Heart right ventricle (tissue), 16 donors: Measurements from ENCODE around the gene SUMO2. TPM values are rescaled to one million over a fixed set of nuclear protein-coding genes. Genes with fewer than 3 reads are reported as not detected.
"Not testable (repeated sequence)": the region's sequence is repeated elsewhere in the genome, so short reads cannot be mapped to it uniquely, and the experiment has no call there.

Source experiments
- ATAC-seq, 8 donors: fragments of 200-7000 bp; cut with Tn5 transposase; one replicate each; pipeline ENCODE4 v1.9.1; 2020; ENCODE audit warnings: mild to moderate bottlenecking in 8 of 8, moderate library complexity in 8 of 8, moderate number of reproducible peaks in 1 of 8
- DNase-seq, 2 donors: peaks; one replicate each; pipeline ENCODE4 v3.0.0-alpha.2; 2020
- H3K27ac ChIP-seq, 10 donors: fragments of 200-600 bp; sonication (generic) in 2 of 10; one replicate each; pipeline versions ENCODE4 v1.5.0 to v1.8.0; 2020 to 2022; ENCODE audit warnings: mild to moderate bottlenecking in 3 of 10
- H3K27me3 ChIP-seq, 7 donors: fragments of 200-600 bp; one replicate each; pipeline ENCODE4 v1.8.0; 2021 to 2022; ENCODE audit warnings: mild to moderate bottlenecking in 2 of 7
- H3K36me3 ChIP-seq, 9 donors: fragments of 200-600 bp; sonication (generic) in 1 of 9; one replicate each; pipeline versions ENCODE4 v1.5.0 to v1.8.0; 2020 to 2022; ENCODE audit warnings: mild to moderate bottlenecking in 2 of 9
- H3K4me1 ChIP-seq, 9 donors: fragments of 200-600 bp; sonication (generic) in 1 of 9; one replicate each; pipeline versions ENCODE4 v1.5.0 to v1.8.0; 2020 to 2022; ENCODE audit warnings: mild to moderate bottlenecking in 4 of 9
- H3K4me3 ChIP-seq, 10 donors: fragments of 200-600 bp; sonication (generic) in 2 of 10; one replicate each; pipeline versions ENCODE4 v1.5.0 to v1.8.0; 2020 to 2022; ENCODE audit warnings: mild to moderate bottlenecking in 7 of 10, moderate library complexity in 2 of 10
- H3K9me3 ChIP-seq, 11 donors: fragments of 200-600 bp in 10 of 11; sonication (generic) in 2 of 11; one replicate each; pipeline versions ENCODE4 v1.5.0 to v1.8.0; 2013 to 2022; ENCODE audit warnings: mild to moderate bottlenecking in 2 of 11, control low read depth in 1 of 11, moderate library complexity in 1 of 11
- CTCF ChIP-seq, 9 donors: fragments of 200-600 bp; sonication (generic) in 2 of 9; IDR thresholded peaks; one replicate each; pipeline versions ENCODE4 v1.5.0 to v1.8.0; 2021 to 2022; ENCODE audit warnings: antibody characterized with exemption in 9 of 9, mild to moderate bottlenecking in 5 of 9, moderate library complexity in 1 of 9
- WGBS, 2 donors: extraction: QIAGEN DNeasy Blood & Tissue Kit; methylation state at CpG; one replicate each; pipeline ENCODE4 v1.1.7; 2013; ENCODE audit warnings: inconsistent platforms in 1 of 2; 5-methylcytosine and 5-hydroxymethylcytosine counted together
- intact Hi-C, 10 donors: fragments of 100-400 bp; cut with DNase I; formaldehyde crosslinking; loops; one replicate each; pipeline versions ENCODE4 v1.11.1 to v1.14.2; 2022
- polyA plus RNA-seq, 2 donors: library from polyadenylated mRNA; stranded (reverse); fragments of 200-250 nt; gene quantifications; one replicate each; pipeline ENCODE4 v1.2.3, GENCODE V29; 2013
- total RNA-seq, 10 donors: library from RNA; stranded (reverse); fragmentation: NEBNext Ultra II Directional in 3 of 10; extraction: Animal tissue kit (Norgen Biotek cat#: 25700) in 3 of 10; gene quantifications; one replicate each; pipeline versions ENCODE4 v1.2.1 to v1.2.4, GENCODE V29; 2021 to 2023
- donor health status: Arrhythmogenic right ventricular cardiomyopathy.
- donor health status: ischemic (EF 13 %, LVEDD 7.1; RV severe dilation, severe dysfunction).
- donor health status: healthy with polysubstance abuse.
- donor health status: DM: no; HTN: yes; CAD: no.
- donor health status: DM: no; HTN: no; CAD: no.
- donor health status: ischemic (EF 25% LVEDD 6.9; RV normal size, moderate dysfunction).
- donor health status: ischemic (EF 25% LVEDD 5.7; RV mildly dilated, moderate dysfunction).
- donor health status: healthy.
- donor health status: DM: yes; HTN: yes; CAD: no.
- donor health status: Ischemic cardiomyopathy.
- donor health status: ischemic (EF 35%, LVEDD 5.7; RV mildly dilated, moderate dysfunction).
- donor health status: nonischemic (EF 11% LVEDD 7.7; RV severe dilation, severe dysfunction).
- donor health status: DM: yes; HTN: yes; CAD: no.
- donor health status: PGD.
- donor health status: ischemic (EF 29% LVEDD 5.4; RV normal size, mild dysfunction).
- donor health status: nonischemic (EF 23%, LVEDD 6.1; RV moderate dilation, normal function).

The SUMO2 gene
- total and polyA plus RNA-seq, 12 donors: 47.9 to 258 (median 212) TPM

- TF ChIP-seq CTCF (IDR thresholded peaks at IDR 0.05): no peak
- Histone ChIP-seq H3K27me3 (no peaks in the 10 kb centered on the region), H3K4me3 (no peak overlapping the region), H3K4me1 (peaks cover 0 to 21% (median 15%) of the 10 kb centered on the region in 9 donors), H3K9me3 (no peaks in the 10 kb centered on the region), H3K36me3 (peaks cover 0 to 43% (median 0%) of the 10 kb centered on the region in 9 donors), H3K27ac (no peak overlapping the region)
- intact Hi-C loops: no loop called here
- ATAC-seq: no peak
- DNase-seq: no peak
- 97 to 98% methylated on average over 3 of the region's 3 CpGs for WGBS, 2 donors
These were observed 49.8 kb downstream of the SUMO2 start for GRCh38 chr17:75133001-75133400.

GRCh38 chr17:75132018-75133000 lies 50.5 kb downstream of the SUMO2 start:
- intact Hi-C loops: not testable (repeated sequence)

GRCh38 chr17:75131278-75132017 lies 51.3 kb downstream of the SUMO2 start, which contains the start of gene NT5C:
NT5C (minus strand) TSS chr17:75131742; CDS start chr17:75131707, 35 bp downstream.
- Histone ChIP-seq H3K4me1 (peaks cover 0 to 21% (median 15%) of the 10 kb centered on the region in 9 donors), H3K4me3 (peak within 1 kb of the TSS; percentile 42 to 92 (median 72)), H3K9me3 (no peaks in the 10 kb centered on the region), H3K36me3 (peaks cover 0 to 38% (median 0%) of the 10 kb centered on the region in 9 donors), H3K27ac (peak within 1 kb of the TSS; percentile 69 to 95 (median 87)), H3K27me3 (no peaks in the 10 kb centered on the region)
- DNase-seq (peak; percentile 79 to 82), ATAC-seq (peak; percentile 88 to 95 (median 92))
- intact Hi-C loops: no loop called here
- TF ChIP-seq CTCF (IDR thresholded peaks at IDR 0.05): peak; percentile 33 to 86 (median 76)
- WGBS, 2 donors: 0 to 2% methylated on average over 75 to 82 of the region's 82 CpGs

More at GRCh38 chr17:75132018-75133000, 50.5 kb downstream of the SUMO2 start:
- peaks cover 0 to 39% (median 0%) of the 10 kb centered on the region in 9 donors for H3K36me3 ChIP-seq
- H3K27ac ChIP-seq: peak overlapping the region; percentile 69 to 95 (median 87)
- not testable (repeated sequence) for DNase-seq, H3K9me3 ChIP-seq, H3K27me3 ChIP-seq
- peak in 1 of 8 donors; percentile 2 for ATAC-seq
- H3K4me1 ChIP-seq: peaks cover 0 to 21% (median 15%) of the 10 kb centered on the region in 9 donors
- H3K4me3 ChIP-seq: peak overlapping the region; percentile 42 to 92 (median 72)
- WGBS, 2 donors: 83 to 85% methylated on average over 40 of the region's 40 CpGs

GRCh38 chr17:75130632-75131277 lies 52.0 kb downstream of the SUMO2 start:
- DNase-seq (peak in 1 of 2 donors; percentile 24), ATAC-seq (peak; percentile 49 to 71 (median 62))
- Histone ChIP-seq H3K4me1 (peaks cover 0 to 27% (median 15%) of the 10 kb centered on the region in 9 donors), H3K27ac (peak overlapping the region; percentile 69 to 95 (median 87)), H3K9me3 (no peaks in the 10 kb centered on the region), H3K27me3 (no peaks in the 10 kb centered on the region), H3K4me3 (peak overlapping the region; percentile 42 to 92 (median 72)), H3K36me3 (peaks cover 0 to 33% (median 0%) of the 10 kb centered on the region in 9 donors)
- intact Hi-C loops: no loop called here
- 15 to 21% methylated on average over 29 of the region's 29 CpGs for WGBS, 2 donors
- TF ChIP-seq CTCF (IDR thresholded peaks at IDR 0.05): peak in 5 of 9 donors; percentile 28 to 51 (median 49)
